CD14-positive monocyte (primary cell): ENCODE results near the gene TRABD2A. TPM values are rescaled to one million over a fixed set of nuclear protein-coding genes. Genes with fewer than 3 reads are reported as not detected.

Experiments
- DNase-seq, 3 donors: peaks; one replicate each; pipeline ENCODE4 v3.0.0-alpha.2; 2011 to 2022
- H2AFZ ChIP-seq: 2 replicates; pipeline ENCODE4 v1.6.0; 2012; ENCODE audit warnings: mild to moderate bottlenecking, low read depth, low read length, inconsistent platforms; ENCODE audit not compliant: insufficient read depth, poor library complexity, severe bottlenecking
- H3K27ac ChIP-seq, 2 donors: 1 replicate in 1 of 2; 2 replicates in 1 of 2; pipeline ENCODE4 v1.5.1; 2012 to 2013; ENCODE audit warnings: low read length in 2 of 2, control low read depth in 1 of 2, inconsistent platforms in 1 of 2, low read depth in 1 of 2, mild to moderate bottlenecking in 1 of 2
- H3K27me3 ChIP-seq, 2 donors: one replicate each; pipeline versions ENCODE4 v1.6.0 to v1.6.1; 2011 to 2013; ENCODE audit warnings: low read length in 2 of 2; ENCODE audit not compliant: control insufficient read depth in 2 of 2, insufficient read depth in 2 of 2
- H3K36me3 ChIP-seq, 2 donors: replicated peaks in 1 of 2; 1 replicate in 1 of 2; 2 replicates in 1 of 2; pipeline versions ENCODE4 v1.5.1 to v1.6.1; 2012 to 2013; ENCODE audit warnings: low read length in 2 of 2, control low read depth in 1 of 2, inconsistent platforms in 1 of 2, mild to moderate bottlenecking in 1 of 2; ENCODE audit not compliant: insufficient read depth in 2 of 2, control insufficient read depth in 1 of 2
- H3K4me1 ChIP-seq, 2 donors: 1 replicate in 1 of 2; 2 replicates in 1 of 2; pipeline versions ENCODE4 v1.5.1 to v1.6.1; 2012 to 2013; ENCODE audit warnings: low read length in 2 of 2, control low read depth in 1 of 2, inconsistent platforms in 1 of 2, mild to moderate bottlenecking in 1 of 2, moderate library complexity in 1 of 2; ENCODE audit not compliant: insufficient read depth in 2 of 2, control insufficient read depth in 1 of 2
- H3K4me2 ChIP-seq: replicated peaks from 2 replicates; pipeline ENCODE3; 2012; ENCODE audit warnings: low read length, moderate library complexity, mild to moderate bottlenecking; ENCODE audit not compliant: poor library complexity, severe bottlenecking; ENCODE audit errors: extremely low read depth
- H3K4me3 ChIP-seq, 3 experiments: fragments of 200-600 bp in 1 of 3; sonication (generic) in 1 of 3; replicated peaks in 1 of 3; 1 replicate in 2 of 3; 2 replicates in 1 of 3; pipeline ENCODE4 v1.5.1; 2011 to 2013; ENCODE audit warnings: low read length in 3 of 3, mild to moderate bottlenecking in 3 of 3, control low read depth in 2 of 3, low read depth in 2 of 3, inconsistent platforms in 1 of 3, moderate library complexity in 1 of 3
- H3K79me2 ChIP-seq: 2 replicates; pipeline ENCODE4 v1.6.0; 2012; ENCODE audit warnings: mild to moderate bottlenecking, control low read depth, inconsistent platforms, low read length, moderate library complexity; ENCODE audit not compliant: insufficient read depth
- H3K9ac ChIP-seq: 2 replicates; pipeline ENCODE4 v1.6.0; 2017; ENCODE audit warnings: low read length, mild to moderate bottlenecking; ENCODE audit not compliant: insufficient read depth, poor library complexity, severe bottlenecking
- H3K9me3 ChIP-seq, 2 donors: replicated peaks in 1 of 2; 1 replicate in 1 of 2; 2 replicates in 1 of 2; pipeline versions ENCODE4 v1.5.1 to v1.6.1; 2012 to 2013; ENCODE audit warnings: low read length in 2 of 2, control low read depth in 1 of 2; ENCODE audit not compliant: control insufficient read depth in 1 of 2, insufficient read depth in 1 of 2
- H4K20me1 ChIP-seq: 2 replicates; pipeline ENCODE4 v1.6.0; 2012; ENCODE audit warnings: mild to moderate bottlenecking, low read length, control low read depth, moderate library complexity; ENCODE audit not compliant: insufficient read depth
- H3K27ac Mint-ChIP-seq, 7 donors: one replicate each; pipeline ENCODE4 v1.8.0; 2020; ENCODE audit warnings: mild to moderate bottlenecking in 7 of 7, mixed read lengths in 7 of 7, moderate library complexity in 6 of 7, inconsistent platforms in 2 of 7
- H3K27me3 Mint-ChIP-seq, 3 donors: one replicate each; pipeline ENCODE4 v1.8.0; 2021 to 2022; ENCODE audit warnings: low read depth in 3 of 3, mild to moderate bottlenecking in 3 of 3, mixed read lengths in 3 of 3, moderate library complexity in 3 of 3, inconsistent platforms in 1 of 3
- H3K36me3 Mint-ChIP-seq, 2 donors: one replicate each; pipeline ENCODE4 v1.8.0; 2020; ENCODE audit warnings: mixed read lengths in 2 of 2, inconsistent platforms in 1 of 2, mild to moderate bottlenecking in 1 of 2
- H3K4me1 Mint-ChIP-seq: one replicate; pipeline ENCODE4 v1.8.0; 2020; ENCODE audit warnings: mild to moderate bottlenecking, mixed read lengths
- H3K4me3 Mint-ChIP-seq, 2 donors: one replicate each; pipeline ENCODE4 v1.8.0; 2020; ENCODE audit warnings: mild to moderate bottlenecking in 2 of 2, mixed read lengths in 2 of 2, moderate library complexity in 1 of 2
- H3K9me3 Mint-ChIP-seq, 7 donors: one replicate each; pipeline ENCODE4 v1.8.0; 2020 to 2022; ENCODE audit warnings: mixed read lengths in 7 of 7, mild to moderate bottlenecking in 6 of 7, moderate library complexity in 6 of 7, inconsistent platforms in 2 of 7
- CTCF ChIP-seq: fragments of 200-600 bp; IDR thresholded peaks from one replicate; pipeline ENCODE4 v1.8.0; 2022; ENCODE audit warnings: antibody characterized with exemption, mild to moderate bottlenecking
- WGBS: methylation state at CpG from one replicate; pipeline ENCODE4 v1.1.5; 2013; ENCODE audit warnings: missing lambda C conversion rate; ENCODE audit not compliant: insufficient coverage; 5-methylcytosine and 5-hydroxymethylcytosine counted together
- intact Hi-C, 2 donors: fragments of 100-400 bp; cut with micrococcal nuclease; formaldehyde crosslinking; loops; one replicate each; pipeline versions ENCODE4 v1.15.0 to v1.15.1; 2023
- polyA plus RNA-seq, 3 donors: library from polyadenylated mRNA; depleted of rRNA in 1 of 3; unstranded in 2 of 3; stranded (reverse) in 1 of 3; fragments of 300-500 nt in 2 of 3; fragments of >200 nt in 1 of 3; fragmentation: Illumina TruSeq in 2 of 3; gene quantifications; 1 replicate in 2 of 3; 2 replicates in 1 of 3; pipeline ENCODE4 v1.2.3, GENCODE V29; 2012 to 2021

TRABD2A gene
- polyA plus RNA-seq, 3 donors, result 0.53 to 0.95 (median 0.79) TPM

- Mint-ChIP-seq H3K27ac (no peak overlapping the region), H3K9me3 (peaks cover 3 to 18% (median 9%) of the 10 kb centered on the region in 7 donors), H3K27me3 (peaks cover 0 to 2% (median 1%) of the 10 kb centered on the region in 3 donors), H3K4me3 (no peak overlapping the region), H3K4me1 (peaks cover 2% of the 10 kb centered on the region), H3K36me3 (no peaks in the 10 kb centered on the region)
- Histone ChIP-seq H3K27ac (no peak overlapping the region), H3K9me3 (peaks cover 0 to 4% of the 10 kb centered on the region in 2 donors), H4K20me1 (no peaks in the 10 kb centered on the region), H2AFZ (no peak overlapping the region), H3K79me2 (no peaks in the 10 kb centered on the region), H3K9ac (no peak overlapping the region), H3K36me3 (no peaks in the 10 kb centered on the region), H3K4me3 (no peak overlapping the region), H3K27me3 (no peaks in the 10 kb centered on the region), H3K4me2 (no peak overlapping the region), H3K4me1 (no peaks in the 10 kb centered on the region)
- no peak for DNase-seq
- WGBS, result no CpG with 5 or more reads among the region's 2 CpGs
- intact Hi-C loops, result no loop called here
- no peak for TF ChIP-seq CTCF
Observed at GRCh38 chr2:84801811-84802210, 79.1 kb downstream of the TRABD2A start.

GRCh38 chr2:84800194-84800805, 80.6 kb downstream of the TRABD2A start:
- no CpG with 5 or more reads among the region's 1 CpG for WGBS
- Mint-ChIP-seq H3K36me3 (no peaks in the 10 kb centered on the region), H3K27ac (no peak overlapping the region), H3K4me3 (no peak overlapping the region), H3K4me1 (peaks cover 2% of the 10 kb centered on the region), H3K27me3 (peaks cover 0 to 2% (median 1%) of the 10 kb centered on the region in 3 donors), H3K9me3 (peaks cover 3 to 18% (median 9%) of the 10 kb centered on the region in 7 donors)
- no peaks in the 10 kb centered on the region for H3K36me3 ChIP-seq
- TF ChIP-seq CTCF, result no peak
- no peaks in the 10 kb centered on the region for H3K4me1 ChIP-seq
- no peak overlapping the region for H2AFZ ChIP-seq
- H4K20me1 ChIP-seq, result no peaks in the 10 kb centered on the region
- no peak overlapping the region for H3K4me3 ChIP-seq
- DNase-seq, result no peak
- H3K27me3 ChIP-seq, result no peaks in the 10 kb centered on the region
- no peak overlapping the region for H3K4me2 ChIP-seq
- H3K9me3 ChIP-seq, result peaks cover 0 to 4% of the 10 kb centered on the region in 2 donors
- H3K79me2 ChIP-seq, result no peaks in the 10 kb centered on the region
- intact Hi-C loops, result no loop called here
- no peak overlapping the region for H3K9ac ChIP-seq
- no peak overlapping the region for H3K27ac ChIP-seq
